Measurements from ENCODE around the gene OAF. TPM values are rescaled to one million over a fixed set of nuclear protein-coding genes. Genes with fewer than 3 reads are reported as not detected.

Gene OAF
- total RNA-seq, 1 experiment from 2014 or later: 105 TPM

GRCh38 chr11:120201653-120202052 is 9.2 kb upstream of the OAF start:
- DNase-seq (ENCODE audit: low read depth): no peak

- DNase-seq (ENCODE audit: low read depth): no peak
These were observed 7.2 kb upstream of the OAF start for GRCh38 chr11:120203626-120204025.

GRCh38 chr11:120205596-120206161 is 5.2 kb upstream of the OAF start:
- peak; percentile 76 for DNase-seq (ENCODE audit: low read depth)

GRCh38 chr11:120207512-120207911 is 3.3 kb upstream of the OAF start:
- DNase-seq (ENCODE audit: low read depth): no peak

DNA sequence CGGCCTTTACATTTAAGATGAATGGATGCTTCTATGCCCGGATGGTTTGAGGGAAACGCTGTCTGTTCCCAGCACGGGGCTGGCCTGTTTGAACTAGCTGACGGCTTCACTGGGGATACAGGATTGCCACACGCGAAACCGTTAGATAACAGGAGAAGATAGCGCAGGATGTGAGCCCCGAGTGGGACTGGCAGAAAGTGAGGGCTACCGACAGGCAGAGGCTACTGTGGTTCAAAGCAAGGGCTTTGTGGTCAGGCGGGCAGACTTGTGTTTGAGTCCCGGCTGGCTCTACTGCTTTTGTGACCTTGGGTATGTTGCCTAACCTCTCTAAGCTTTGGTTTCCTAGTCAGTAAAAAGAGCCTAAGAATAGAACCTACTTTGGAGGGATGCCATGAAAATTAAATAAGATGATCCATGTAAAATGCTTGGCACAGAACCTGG is 2.8 kb upstream of the OAF start:
- DNase-seq (ENCODE audit: low read depth): peak; percentile 56

- DNase-seq (ENCODE audit: low read depth): peak; percentile 89
These were observed 2.1 kb upstream of the OAF start for GRCh38 chr11:120208777-120209176.

DNA sequence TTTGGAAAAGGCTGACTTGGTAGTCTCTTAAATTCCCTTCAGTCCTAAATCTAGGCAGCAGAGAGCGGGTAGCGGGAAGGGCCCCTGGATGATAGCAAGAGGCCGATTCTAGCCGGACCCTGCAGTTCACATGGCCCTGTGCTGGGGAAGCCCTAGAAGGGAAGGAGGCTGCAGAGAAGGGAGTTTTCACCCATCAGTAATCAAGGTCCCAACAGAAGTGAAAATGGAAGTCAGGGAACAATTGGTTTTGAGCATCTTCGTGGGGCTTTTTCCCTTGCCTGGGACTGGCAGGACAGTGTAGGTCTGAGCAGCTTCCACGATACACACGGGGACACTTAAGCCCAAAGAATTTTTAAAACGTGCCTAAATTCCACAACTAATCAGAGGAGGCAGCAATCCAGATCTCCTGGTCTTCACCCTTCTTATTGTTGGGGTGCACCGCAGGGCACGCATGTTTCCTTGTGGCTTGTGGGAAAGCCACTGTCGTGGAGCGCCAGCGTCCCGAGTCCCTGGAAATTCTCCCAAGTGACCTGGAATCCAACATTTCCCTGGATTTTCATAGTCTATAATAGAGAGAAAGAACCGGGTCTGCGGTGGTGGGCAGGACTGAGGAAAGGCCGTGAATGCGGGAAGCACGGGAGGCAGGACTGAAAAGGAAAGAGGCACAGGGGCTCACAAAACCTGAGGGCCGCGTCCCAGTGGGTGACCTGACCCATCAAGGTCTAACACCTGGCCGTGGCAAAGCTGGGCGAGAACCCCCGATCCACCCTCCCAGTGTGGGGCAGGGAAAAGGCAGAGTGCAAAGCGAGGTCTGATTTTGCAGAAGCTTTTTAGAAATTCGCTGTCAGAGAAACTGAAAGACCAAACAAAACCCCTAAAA is 846 bp upstream of the OAF start:
- no peak for DNase-seq (ENCODE audit: low read depth)

DNA sequence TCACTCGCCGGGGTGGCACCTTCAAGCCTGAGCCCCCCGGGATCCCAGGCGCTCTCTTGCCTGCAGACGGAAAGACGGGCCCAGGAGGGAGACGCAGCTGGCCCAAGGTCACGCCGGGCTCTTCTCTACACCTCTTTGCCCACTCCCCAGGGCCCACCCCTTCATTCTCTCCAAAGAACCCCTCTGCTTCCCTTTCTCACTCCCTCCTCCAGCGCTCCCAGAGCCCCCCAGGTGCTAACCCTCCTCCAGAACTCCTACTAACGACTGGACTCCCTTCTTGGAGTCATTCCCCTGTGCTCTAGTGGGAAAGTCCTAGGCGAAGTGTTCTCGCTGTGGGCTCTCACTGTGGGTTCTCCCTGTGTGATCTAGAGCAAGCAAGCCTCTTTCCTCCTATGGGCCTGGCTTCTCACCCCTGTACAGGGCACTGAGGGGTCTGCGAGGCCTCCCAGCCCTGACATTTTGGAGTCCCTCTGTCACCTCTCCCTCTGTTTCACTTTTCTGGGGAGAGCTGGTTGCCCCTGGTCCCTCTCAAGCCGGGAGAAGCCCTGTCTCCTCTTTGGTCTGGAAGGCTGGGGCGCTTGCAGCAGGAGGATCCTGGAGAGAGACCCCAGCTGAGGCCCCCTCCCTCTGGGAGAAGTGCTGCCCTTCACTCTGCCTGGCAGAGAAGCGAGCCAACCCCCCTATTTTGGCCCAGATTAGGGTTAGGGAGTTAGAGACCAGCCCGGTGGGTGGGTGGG is 858 bp downstream of the OAF start:
- DNase-seq (ENCODE audit: low read depth): no peak

GRCh38 chr11:120212259-120212878 is 1.5 kb downstream of the OAF start:
- no peak for DNase-seq (ENCODE audit: low read depth)

GRCh38 chr11:120212926-120213325 is 2.1 kb downstream of the OAF start:
- peak; percentile 70 for DNase-seq (ENCODE audit: low read depth)

GRCh38 chr11:120214581-120214980 is 3.7 kb downstream of the OAF start:
- DNase-seq (ENCODE audit: low read depth): no peak

DNA sequence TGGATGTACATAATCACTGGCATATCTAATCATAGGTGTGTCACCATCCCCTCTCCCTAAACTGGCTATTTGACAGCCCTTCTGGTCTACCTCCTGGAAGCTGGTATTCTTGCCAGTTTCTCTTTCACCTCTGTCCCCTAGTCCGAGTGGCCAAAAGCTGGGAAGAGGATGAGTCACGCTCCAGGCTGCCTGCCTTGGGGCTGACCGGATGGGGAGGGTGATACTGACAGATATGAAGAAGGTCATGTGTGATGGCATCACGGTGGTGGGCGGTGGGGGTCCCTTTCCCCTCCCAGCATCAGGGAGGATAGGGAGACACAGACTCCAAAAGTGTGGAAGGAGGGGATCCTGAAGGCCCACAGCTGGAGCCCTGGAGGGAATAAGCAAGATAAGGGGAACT is 4.8 kb downstream of the OAF start:
- peak; percentile 91 for DNase-seq (ENCODE audit: low read depth)

- no peak for DNase-seq (ENCODE audit: low read depth)
These were observed 5.7 kb downstream of the OAF start for GRCh38 chr11:120216426-120217102.

GRCh38 chr11:120217526-120217925 is 6.7 kb downstream of the OAF start:
- DNase-seq (ENCODE audit: low read depth): no peak

GRCh38 chr11:120217941-120218694 is 7.3 kb downstream of the OAF start:
- DNase-seq (ENCODE audit: low read depth): no peak

DNA sequence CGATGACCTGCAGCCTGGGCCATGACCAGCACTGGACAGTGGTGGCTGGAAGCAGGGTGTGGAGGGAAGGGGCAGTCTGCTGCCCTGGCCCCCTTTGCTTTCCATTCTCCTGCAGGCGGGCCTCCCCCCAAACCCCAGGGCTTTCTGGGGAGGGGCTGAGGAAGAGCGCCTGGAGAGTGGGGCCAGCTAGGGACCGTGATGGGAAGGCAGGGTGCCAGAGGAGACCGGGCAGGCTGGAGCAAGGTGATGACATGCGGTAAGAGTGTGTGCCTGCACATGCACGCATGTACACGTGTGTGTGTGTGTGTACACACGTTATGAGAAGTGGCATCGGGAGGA is 7.8 kb downstream of the OAF start:
- no peak for DNase-seq (ENCODE audit: low read depth)

GRCh38 chr11:120219232-120219937 is 8.6 kb downstream of the OAF start:
- no peak for DNase-seq (ENCODE audit: low read depth)

DNA sequence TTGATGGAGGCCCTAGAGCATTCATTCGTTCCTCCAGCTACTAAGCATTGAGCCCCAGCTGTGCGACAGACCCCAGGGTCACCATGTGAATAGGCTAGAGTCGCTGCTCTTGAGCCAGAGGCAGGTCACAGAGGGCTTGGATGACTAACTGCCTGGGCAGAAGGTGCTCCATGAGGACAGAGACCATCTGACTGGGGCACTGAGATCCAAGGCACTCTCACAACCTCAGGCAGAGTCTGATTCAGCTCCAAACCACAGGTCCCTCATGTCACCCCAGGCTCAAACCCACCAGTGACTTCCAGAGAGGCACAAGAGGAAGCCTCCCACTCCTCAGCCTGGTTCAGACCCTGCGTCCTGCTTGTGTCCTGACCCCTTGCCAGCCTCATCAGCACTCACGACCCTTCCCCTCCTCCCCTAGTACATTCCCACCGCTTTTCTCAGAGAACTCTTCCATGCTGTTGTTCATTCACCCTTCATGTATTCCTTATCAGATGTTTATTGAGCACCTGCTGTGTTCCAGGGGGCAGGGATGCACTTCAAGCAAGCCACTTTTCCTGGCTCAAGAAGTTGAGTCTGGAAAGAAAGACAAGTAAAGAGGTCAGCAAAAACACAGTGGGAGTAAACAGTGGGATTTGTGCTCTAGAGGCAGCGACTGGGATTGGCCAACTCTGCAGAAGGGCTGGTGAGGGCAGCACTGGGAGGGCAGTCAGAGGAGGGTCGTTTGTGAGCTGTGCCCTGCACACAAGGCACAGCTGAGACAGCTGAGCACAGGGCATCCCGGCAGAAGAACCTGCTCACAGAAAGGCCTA is 9.3 kb downstream of the OAF start:
- DNase-seq (ENCODE audit: low read depth): peak; percentile 58

DNA sequence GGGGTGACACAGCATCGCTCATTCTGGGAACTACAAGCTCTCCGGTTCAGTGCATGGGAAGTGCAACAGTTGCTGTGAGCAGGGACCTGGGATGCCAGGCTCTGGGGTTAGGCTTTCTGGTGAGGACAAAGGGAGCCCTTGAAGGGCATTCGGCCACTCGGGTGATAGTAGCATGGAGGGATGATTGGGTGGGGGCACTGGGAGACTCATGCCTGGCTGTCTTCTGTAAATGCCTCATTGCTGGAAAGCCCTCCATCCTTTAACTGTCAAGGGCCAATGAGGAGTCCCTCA is 9.9 kb downstream of the OAF start:
- no peak for DNase-seq (ENCODE audit: low read depth)

Measured in M059J (cell line).